Progenitor cell of endocrine pancreas (in vitro differentiated cells): ENCODE results near the gene FSTL4. TPM values are rescaled to one million over a fixed set of nuclear protein-coding genes. Genes with fewer than 3 reads are reported as not detected.
"Not testable (repeated sequence)": the region's sequence is repeated elsewhere in the genome, so short reads cannot be mapped to it uniquely, and the experiment has no call there.

ENCODE experiments used
- DNase-seq: peaks from one replicate; pipeline ENCODE4 v3.0.0; 2021; ENCODE audit warnings: low spot score; ENCODE audit not compliant: unreplicated experiment
- H3K27ac Mint-ChIP-seq: 2 replicates; pipeline ENCODE4 v1.8.0; 2021; ENCODE audit warnings: mild to moderate bottlenecking, moderate library complexity, mixed read lengths
- H3K27me3 Mint-ChIP-seq: 2 replicates; pipeline ENCODE4 v1.8.0; 2021; ENCODE audit warnings: mixed read lengths
- H3K36me3 Mint-ChIP-seq: 2 replicates; pipeline ENCODE4 v1.8.0; 2022; ENCODE audit warnings: mixed read lengths; ENCODE audit not compliant: insufficient read depth
- H3K4me1 Mint-ChIP-seq: 2 replicates; pipeline ENCODE4 v1.8.0; 2021; ENCODE audit warnings: low read depth, mixed read lengths
- H3K4me3 Mint-ChIP-seq: 2 replicates; pipeline ENCODE4 v1.8.0; 2021; ENCODE audit warnings: low read depth, mild to moderate bottlenecking, moderate library complexity, mixed read lengths
- H3K9me3 Mint-ChIP-seq: 2 replicates; pipeline ENCODE4 v1.8.0; 2021; ENCODE audit warnings: low read depth, mixed read lengths
- CTCF ChIP-seq: fragments of 200-600 bp; sonication (generic); IDR thresholded peaks from one replicate; pipeline ENCODE4 v1.5.0; 2021; ENCODE audit warnings: antibody characterized with exemption, mild to moderate bottlenecking; ENCODE audit not compliant: unreplicated experiment
- total RNA-seq: library from RNA; stranded (reverse); gene quantifications from 2 replicates; pipeline ENCODE4 v1.2.1, GENCODE V29; 2021

Gene FSTL4
- total RNA-seq, 1 donor from 2014 or later = 2.4 TPM

GRCh38 chr5:133220851-133221674, 391.3 kb downstream of the FSTL4 start:
- Mint-ChIP-seq H3K27ac (no peak overlapping the region), H3K36me3 (no peaks in the 10 kb centered on the region), H3K27me3 (peaks cover 3% of the 10 kb centered on the region), H3K4me3 (no peak overlapping the region), H3K9me3 (no peaks in the 10 kb centered on the region), H3K4me1 (peaks cover 2% of the 10 kb centered on the region)
- no peak for TF ChIP-seq CTCF
- DNase-seq = no peak

GRCh38 chr5:133219296-133219695, 393.0 kb downstream of the FSTL4 start:
- TF ChIP-seq CTCF = no peak
- no peaks in the 10 kb centered on the region for H3K36me3 Mint-ChIP-seq
- no peaks in the 10 kb centered on the region for H3K9me3 Mint-ChIP-seq
- H3K4me3 Mint-ChIP-seq = no peak overlapping the region
- no peak for DNase-seq
- peaks cover 2% of the 10 kb centered on the region for H3K4me1 Mint-ChIP-seq
- H3K27ac Mint-ChIP-seq = no peak overlapping the region
- peaks cover 3% of the 10 kb centered on the region for H3K27me3 Mint-ChIP-seq

- not testable (repeated sequence) for H3K27me3 Mint-ChIP-seq, H3K9me3 Mint-ChIP-seq, H3K27ac Mint-ChIP-seq, DNase-seq, H3K4me3 Mint-ChIP-seq, H3K4me1 Mint-ChIP-seq, H3K36me3 Mint-ChIP-seq
Observed at GRCh38 chr5:133216138-133216537, 396.2 kb downstream of the FSTL4 start.

DNA sequence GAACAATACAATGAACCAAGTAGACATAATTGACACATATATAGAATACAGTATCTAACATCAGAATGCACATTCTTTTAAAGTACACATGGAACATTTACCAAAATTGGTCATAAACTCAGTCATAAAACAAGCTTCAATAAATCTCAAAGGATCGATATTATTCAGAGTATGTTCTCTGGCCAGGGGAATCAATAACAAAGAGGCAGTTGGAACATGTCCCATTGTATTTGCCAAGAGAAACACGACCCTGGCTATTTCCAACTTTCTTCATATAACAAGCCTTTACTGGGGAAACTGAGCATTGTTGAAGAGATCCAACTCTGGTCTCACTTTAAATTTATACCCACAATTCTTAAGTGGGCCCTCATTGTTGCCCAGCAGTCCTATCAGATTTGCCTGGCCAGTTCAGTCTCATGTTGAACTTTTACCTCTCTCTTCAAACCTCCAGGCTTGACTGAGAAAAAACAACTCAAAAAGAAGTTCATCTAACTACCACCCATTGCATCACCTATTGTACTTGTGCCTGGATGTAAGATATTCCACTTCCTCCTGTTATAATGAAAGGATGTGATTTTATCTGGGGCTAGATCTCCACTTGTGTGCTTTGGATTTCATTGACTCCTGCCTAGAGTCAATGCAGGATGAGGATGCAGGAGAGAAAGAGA, 398.1 kb downstream of the FSTL4 start:
- Mint-ChIP-seq H3K4me1 (no peaks in the 10 kb centered on the region), H3K27ac (no peak overlapping the region), H3K9me3 (no peaks in the 10 kb centered on the region), H3K27me3 (peaks cover 3% of the 10 kb centered on the region), H3K4me3 (no peak overlapping the region), H3K36me3 (no peaks in the 10 kb centered on the region)
- DNase-seq = no peak
- TF ChIP-seq CTCF = no peak

- no peaks in the 10 kb centered on the region for H3K9me3 Mint-ChIP-seq
- peaks cover 9% of the 10 kb centered on the region for H3K27me3 Mint-ChIP-seq
- H3K4me1 Mint-ChIP-seq = no peaks in the 10 kb centered on the region
- no peak for TF ChIP-seq CTCF
- H3K27ac Mint-ChIP-seq = no peak overlapping the region
- H3K4me3 Mint-ChIP-seq = no peak overlapping the region
- H3K36me3 Mint-ChIP-seq = no peaks in the 10 kb centered on the region
- no peak for DNase-seq
Observed at GRCh38 chr5:133205649-133206048, 406.7 kb downstream of the FSTL4 start.
